GM19193 (cell line): Measurements from ENCODE around the gene CNOT11.

Source experiments
- POLR2A ChIP-seq: IDR thresholded peaks from 4 replicates; pipeline ENCODE4 v1.6.1; 2011; ENCODE audit not compliant: insufficient read depth, insufficient read length; ENCODE audit errors: extremely low read depth

The CNOT11 gene

DNA sequence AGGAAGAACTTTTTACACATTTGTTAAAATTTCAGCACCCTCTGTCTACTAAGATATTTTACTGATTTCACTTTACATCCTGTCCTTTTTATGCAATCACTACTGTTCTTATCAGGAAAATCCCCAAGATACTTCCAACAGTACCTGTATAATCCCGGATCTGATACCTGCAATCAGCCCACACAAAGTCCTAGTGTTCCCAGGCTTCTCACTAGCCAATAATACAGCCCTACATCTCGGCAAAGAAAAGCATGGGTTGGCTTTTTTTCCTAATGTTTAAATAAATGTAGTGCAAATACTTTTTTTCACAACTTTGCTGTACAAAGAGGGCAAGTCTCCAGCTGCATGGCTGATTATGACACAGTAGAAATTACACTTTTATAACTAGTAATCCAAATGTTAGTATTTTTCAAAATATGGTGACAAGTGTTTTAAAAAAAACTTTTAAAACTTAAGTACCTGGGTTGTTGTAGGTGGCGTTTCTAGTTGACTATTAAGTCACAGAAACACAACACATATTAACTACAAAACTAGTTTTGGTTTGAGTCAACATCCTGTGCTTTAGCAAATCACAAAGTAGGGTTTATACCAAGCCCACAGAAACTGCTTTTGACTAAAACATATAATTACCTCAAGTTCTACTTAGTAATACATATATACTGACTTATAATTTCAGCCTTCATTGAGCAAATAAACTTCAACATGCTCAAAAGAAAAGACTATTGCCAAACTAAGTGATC is 19.5 kb downstream of the CNOT11 start:
- TF ChIP-seq POLR2A, result no peak

DNA sequence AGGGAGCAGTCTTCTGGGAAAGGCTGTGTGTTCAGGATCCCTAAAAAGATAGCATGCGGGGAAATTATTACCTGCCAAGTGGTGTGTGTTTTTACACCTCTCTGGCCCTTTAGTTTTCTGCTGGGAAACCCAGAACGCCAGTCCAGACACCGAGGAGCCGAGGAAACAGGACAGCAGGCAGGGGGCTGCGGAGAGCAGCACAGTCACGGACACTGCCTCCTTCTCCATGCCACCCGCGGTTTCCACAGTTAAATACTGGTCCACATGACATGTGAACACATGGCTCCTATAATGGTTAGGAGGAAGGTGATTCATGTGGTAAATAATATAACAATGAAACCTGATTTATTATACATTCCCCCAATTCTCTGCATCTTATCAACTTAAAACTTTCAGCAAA is 20.4 kb downstream of the CNOT11 start:
- no peak for TF ChIP-seq POLR2A

DNA sequence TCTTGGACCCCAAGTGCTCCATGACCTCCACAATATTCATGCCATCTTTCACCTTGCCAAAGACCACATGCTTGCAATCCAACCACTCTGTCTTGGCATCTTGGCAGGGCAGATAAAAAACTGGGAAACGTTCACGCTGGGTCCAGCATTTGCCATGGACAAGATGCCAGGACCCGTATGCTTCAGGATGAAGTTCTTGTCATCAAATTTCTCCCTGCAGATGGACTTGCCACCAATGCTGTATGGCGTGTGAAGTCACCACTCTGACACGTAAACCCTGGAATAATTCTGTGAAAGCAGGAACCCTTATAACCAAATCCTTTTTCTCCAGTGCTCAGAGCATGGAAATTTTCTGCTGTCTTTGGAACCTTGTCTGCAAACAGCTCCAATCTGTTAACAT is 21.5 kb downstream of the CNOT11 start:
- TF ChIP-seq POLR2A, result no peak

DNA sequence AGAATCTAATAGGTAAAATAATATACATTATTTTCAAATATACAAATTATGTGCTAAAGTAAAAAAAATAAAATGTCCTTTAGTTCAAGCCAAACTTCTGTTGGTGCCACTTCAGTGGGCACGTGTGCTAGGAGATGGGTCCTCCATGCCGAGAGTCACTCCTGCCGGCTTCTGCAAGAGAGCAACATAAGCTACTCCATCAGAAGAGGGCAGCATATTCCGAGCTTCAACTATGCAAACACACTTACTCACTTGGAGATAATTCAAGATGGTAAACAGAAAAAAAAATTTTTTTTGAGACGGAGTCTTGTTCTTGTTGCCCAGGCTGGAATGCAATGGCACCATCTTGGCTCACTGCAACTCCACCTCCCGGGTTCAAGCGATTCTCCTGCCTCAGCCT is 24.4 kb downstream of the CNOT11 start:
- no peak for TF ChIP-seq POLR2A

DNA sequence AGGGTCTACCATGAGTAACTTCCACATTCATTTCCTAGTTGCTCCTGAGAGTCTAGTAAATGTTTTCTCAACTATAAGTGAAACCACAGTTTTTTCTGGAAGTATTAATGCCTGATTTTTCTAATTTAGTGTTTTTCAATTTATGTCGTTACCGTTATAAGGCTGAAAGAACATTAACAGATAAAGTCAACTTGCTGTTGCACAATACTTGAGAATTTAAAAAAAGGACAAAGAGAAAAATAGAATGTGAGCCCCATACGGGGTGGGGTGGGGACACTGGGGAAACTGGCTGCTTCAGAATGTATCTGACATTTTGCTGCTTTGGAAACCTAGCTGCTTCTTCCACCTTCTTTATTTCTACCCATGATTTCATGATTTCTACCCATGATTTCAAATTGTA is 26.2 kb downstream of the CNOT11 start:
- no peak for TF ChIP-seq POLR2A

DNA sequence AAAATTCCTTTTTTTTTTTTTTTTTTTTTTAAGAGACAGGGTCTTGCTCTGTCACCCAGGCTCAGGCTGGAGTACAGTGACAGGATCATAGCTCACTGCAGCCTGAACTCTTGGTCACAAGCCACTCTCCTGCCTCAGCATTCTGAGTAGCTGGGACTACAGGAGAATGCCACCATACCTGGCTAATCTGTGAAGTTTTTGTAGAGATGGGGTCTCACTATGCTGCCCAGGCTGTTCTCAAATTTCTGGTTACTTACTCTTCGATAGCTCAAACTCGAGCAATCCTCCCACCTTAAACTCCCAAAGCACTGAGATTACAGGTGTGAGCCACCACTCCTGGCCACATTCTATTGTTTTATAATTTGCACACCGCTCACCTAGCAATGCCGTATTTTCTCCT is 28.8 kb downstream of the CNOT11 start:
- no peak for TF ChIP-seq POLR2A

DNA sequence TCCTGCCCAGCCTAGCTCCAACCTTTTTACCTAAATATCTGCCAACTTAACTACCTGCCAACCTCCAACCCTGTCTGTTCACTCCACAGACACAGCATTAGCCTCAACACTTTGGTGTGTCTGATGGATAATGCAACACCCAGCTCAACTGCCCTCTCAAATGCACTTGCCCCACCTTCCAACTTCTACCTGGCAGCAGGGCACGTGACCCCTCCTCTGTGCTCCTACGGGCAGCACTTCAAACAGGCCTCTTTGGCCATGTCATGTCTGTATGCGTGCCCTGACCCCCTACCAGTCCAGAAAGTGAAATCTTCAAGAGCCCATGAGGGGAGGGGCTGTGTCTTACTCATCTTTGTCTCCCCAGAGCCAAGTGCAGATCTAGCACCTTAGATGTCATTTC is 30.3 kb downstream of the CNOT11 start:
- no peak for TF ChIP-seq POLR2A

DNA sequence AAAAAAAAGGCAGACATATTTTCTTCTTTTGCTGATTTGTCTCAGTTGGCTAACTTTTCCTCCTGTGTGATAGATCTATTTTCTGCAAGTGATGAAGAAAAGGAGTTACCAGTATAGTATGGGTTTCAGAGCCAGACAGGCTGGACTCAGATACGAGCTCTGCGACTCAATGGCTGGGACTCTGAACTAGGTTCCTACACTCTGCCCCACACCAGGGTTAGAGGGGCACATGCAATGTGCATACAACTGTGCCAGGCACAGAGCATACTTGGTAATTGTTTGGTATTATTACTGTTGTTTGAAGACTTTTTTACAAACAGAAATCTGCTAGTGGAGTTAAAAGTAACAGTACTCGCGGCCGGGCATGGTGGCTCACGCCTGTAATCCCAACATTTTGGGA is 34.0 kb downstream of the CNOT11 start:
- no peak for TF ChIP-seq POLR2A

DNA sequence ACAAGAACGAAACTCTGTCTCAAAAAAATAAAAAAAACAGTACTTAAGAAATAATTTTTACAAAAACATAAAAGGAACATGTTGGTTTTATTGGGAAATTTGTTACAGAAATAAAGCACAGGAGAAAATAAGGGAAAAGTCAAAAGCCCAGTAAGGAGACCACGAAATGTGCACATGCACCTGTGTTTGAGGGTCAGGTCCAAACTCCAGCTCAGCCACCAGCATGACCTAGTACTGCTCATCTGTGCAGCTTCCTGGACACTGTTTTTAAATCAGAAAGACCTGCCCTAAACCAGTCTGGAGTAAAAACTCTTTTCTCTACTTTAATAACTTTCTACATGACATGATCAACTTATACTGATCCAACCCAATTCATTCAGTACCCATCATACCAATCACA is 34.6 kb downstream of the CNOT11 start:
- no peak for TF ChIP-seq POLR2A

DNA sequence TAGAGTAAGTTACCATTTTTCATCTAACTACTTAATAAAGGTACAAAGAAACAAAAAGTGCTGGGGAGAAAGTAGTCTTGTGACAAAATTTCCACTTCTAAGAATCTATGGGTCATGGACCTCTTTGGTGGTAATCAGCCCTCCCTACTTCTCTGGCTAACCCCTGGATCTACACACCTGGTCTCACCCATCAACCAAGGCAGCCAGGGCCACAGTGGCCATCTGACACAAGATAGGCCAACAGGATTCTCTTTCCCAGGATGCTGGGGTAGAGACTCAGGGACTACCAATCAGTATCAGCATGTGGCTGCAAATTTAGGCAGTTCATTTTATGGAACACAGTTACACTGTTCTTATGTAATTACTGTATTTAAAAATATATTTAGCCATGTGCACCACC is 38.0 kb downstream of the CNOT11 start:
- no peak for TF ChIP-seq POLR2A

DNA sequence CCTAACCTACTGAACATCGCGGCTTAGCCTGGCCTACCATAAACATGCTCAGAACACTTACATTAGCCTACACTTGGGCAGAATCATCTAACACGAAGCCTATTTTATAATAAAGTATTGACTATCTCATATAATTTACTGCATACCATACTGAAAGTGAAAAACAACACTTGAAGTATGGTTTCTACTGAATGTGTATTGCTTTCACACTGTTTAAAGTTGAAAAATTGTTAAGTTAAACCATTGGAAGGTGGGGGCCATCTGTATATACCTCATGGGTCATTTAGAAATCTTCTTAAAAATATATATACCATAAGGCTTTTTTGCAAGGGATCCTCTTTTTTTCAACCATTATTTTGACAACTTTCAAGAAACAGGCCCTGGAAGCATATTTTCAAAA is 39.3 kb downstream of the CNOT11 start:
- TF ChIP-seq POLR2A, result no peak

DNA sequence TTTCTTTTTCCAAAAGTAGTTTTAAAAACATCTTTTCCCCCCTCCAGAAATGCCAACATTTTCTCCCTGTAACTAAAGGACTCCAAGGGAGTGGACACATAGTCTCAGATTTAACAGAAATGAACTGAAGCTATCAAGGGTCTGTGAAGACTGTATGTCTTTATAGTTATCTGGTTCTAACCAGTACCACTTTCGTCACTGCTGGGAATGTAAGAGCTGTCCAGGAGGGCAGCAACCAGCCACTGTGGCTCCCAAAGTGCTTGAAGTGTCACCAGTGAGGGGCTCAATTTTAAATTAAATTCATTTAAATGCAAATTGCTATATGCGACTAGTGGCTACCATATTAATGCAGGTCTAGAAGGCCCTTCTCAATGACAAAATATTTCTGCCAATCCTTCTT is 40.9 kb downstream of the CNOT11 start:
- no peak for TF ChIP-seq POLR2A

DNA sequence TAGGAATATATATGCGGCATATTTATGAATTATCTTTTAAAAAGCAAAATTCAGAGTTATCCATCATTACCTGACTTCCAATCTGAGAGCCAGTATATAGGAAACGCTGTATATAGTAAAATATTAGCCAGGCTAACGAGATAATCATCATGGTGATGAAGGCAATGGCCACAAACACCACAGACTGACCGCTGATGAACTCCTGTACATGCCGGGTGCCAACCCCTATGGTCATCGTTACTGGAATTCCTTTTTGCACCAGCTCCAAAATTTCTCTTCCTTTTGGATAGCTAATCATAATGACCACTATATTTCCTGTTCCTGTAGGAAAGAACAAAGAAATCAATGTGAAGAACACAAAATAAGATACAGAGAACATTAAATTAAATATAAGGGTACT is 42.2 kb downstream of the CNOT11 start:
- TF ChIP-seq POLR2A, result no peak

DNA sequence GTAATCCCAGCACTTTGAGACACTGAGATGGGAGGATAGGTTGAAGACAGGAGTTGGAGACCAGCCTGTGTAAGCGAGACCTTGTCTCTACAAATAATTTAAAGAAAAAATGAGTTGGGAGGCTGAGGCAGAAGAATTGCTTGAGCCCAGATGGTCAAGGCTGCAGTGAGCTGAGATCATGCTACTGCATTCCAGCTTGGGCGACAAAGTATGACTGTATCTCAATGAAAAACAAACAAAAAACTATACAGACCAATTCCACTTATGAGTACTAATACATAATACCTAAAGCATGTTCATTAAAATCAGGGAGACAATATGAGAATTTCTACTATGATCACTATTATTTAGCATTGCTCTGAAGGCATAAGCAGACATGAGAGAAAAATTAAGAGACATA is 43.2 kb downstream of the CNOT11 start:
- no peak for TF ChIP-seq POLR2A

DNA sequence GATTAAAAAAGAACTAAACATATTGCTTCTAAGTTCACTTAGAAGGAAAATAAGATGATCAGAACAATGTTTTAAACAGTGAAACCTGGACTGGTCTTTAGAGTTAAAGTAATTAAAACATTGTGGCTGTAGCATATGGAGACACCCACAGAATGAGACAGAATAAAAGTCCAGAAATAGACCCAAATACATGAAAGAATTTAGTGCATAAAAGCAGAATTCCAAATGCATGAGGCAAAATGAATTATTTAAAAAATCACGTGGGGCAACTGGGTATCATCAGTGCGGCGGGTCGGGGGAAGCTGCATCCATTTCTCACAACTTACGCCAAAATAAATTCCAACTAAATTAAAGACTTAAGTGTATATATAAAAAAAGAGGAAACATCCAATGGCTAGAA is 43.7 kb downstream of the CNOT11 start:
- TF ChIP-seq POLR2A, result no peak

DNA sequence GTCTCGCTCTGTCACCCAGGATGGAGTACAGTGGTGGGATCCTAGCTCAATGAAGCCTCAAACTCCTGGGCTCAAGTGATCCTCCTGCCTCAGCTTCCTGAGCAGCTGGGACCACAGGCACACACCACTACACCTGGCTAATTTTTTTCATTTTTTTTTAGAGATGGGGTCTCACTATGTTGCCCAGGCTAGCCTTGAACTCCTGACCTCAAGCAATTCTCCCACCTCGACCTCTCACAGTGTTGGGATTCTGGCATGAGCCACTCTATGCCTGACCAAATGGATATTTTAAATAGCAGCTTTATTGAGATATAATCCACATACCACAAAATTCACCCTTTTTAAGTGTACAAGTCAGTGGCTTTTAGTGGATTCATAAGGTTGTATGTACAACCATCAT is 44.7 kb downstream of the CNOT11 start:
- no peak for TF ChIP-seq POLR2A

DNA sequence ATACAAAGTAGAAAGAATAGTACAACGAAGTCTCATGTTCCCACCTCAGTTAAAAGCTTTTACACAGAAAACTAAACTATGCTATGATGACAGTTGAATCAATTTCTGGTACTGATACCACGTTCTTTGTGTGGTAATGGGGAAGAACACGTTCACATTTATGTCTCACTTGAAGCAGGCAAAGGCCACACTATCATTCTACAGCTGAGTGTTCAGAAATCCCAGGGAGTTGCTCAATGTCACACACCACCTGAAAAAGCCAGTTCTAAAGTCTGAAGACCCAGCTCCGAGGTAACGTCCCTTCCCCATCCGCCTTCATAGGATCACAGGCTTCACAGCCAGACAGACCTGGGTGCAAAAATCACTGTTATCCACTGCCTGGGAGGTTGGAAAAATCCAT is 46.9 kb downstream of the CNOT11 start:
- TF ChIP-seq POLR2A, result no peak

DNA sequence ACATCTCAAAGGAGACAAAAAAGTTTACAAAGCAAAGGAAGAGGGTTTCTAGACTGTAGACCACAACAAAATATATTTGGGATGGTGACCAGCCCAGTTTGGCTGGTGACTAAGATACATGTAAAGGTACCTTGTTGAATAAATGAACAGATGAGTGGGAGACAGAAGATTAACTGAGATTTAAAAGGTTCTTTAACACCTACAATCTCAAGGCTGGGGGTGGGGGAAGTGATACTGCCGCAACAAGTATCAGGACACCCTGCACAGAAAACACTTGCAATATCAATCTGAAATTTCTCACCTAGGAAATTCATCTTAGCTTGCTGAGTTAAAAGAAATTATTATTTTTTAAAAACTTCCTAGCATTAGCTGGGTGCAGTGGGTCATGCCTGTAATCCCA is 47.5 kb downstream of the CNOT11 start:
- TF ChIP-seq POLR2A, result no peak

DNA sequence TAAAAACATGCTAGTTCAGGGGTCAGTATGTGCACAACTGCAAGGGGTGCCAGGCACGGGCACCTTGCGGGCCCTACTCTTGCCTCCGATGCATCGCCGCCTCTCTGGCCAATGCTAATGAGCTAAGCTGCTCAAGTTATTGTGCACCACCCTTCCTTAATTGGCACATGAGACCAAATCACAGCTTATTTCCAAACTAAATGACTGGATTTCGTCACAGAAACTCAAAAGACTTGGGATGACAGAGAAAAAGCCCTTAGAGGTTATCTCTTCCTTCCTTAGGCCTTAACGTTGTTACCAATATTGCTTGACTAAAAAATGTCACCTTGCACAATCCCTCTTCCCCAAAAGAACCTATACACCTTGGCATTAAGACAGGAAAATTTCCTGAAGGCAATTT is 48.1 kb downstream of the CNOT11 start:
- TF ChIP-seq POLR2A, result no peak
